Measurements from ENCODE around the gene STEAP3. TPM values are rescaled to one million over a fixed set of nuclear protein-coding genes. Genes with fewer than 3 reads are reported as not detected.

STEAP3 gene
- total RNA-seq, 2 donors from 2014 or later: 4.4 to 7.9 TPM

DNA sequence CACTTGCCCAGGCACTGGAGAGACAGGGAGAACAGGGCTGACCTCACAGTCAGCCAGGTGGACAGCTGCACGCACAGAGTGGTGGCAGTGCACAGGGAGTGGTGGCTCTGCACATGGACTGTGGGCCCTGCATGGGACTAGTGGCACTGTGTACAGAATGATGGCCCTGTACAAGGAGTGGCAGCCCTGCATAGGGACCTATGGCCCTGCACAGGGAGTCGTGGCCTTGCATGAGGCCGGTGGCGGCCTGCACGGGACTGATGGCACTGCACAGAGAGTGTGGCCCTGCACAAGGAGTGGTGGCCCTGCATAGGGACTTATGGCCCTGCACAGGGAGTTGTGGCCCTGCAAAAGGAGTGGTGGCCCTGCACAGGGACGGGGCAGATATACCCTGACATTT lies 19.1 kb upstream of the STEAP3 start:
- H3K9me3 Mint-ChIP-seq: no peaks in the 10 kb centered on the region
- H3K4me3 ChIP-seq (ENCODE audit: low read length): no peak overlapping the region
- H3K27me3 ChIP-seq (ENCODE audit: control insufficient read depth, insufficient read depth, low read length, poor library complexity, severe bottlenecking): no peaks in the 10 kb centered on the region
- WGBS, 2 experiments (ENCODE audit: insufficient coverage in 1 of 2, insufficient read length in 1 of 2): 65 to 83% methylated on average over 3 to 6 of the region's 6 CpGs
- DNase-seq: no peak
- H3K9ac ChIP-seq (ENCODE audit: extremely low read depth, low read length, poor library complexity, severe bottlenecking): no peak overlapping the region
- TF ChIP-seq, protein P1, sequence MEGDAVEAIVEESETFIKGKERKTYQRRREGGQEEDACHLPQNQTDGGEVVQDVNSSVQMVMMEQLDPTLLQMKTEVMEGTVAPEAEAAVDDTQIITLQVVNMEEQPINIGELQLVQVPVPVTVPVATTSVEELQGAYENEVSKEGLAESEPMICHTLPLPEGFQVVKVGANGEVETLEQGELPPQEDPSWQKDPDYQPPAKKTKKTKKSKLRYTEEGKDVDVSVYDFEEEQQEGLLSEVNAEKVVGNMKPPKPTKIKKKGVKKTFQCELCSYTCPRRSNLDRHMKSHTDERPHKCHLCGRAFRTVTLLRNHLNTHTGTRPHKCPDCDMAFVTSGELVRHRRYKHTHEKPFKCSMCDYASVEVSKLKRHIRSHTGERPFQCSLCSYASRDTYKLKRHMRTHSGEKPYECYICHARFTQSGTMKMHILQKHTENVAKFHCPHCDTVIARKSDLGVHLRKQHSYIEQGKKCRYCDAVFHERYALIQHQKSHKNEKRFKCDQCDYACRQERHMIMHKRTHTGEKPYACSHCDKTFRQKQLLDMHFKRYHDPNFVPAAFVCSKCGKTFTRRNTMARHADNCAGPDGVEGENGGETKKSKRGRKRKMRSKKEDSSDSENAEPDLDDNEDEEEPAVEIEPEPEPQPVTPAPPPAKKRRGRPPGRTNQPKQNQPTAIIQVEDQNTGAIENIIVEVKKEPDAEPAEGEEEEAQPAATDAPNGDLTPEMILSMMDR (conservative IDR thresholded peaks at IDR 0.05): no peak
- H3K36me3 Mint-ChIP-seq (ENCODE audit: low read depth): no peaks in the 10 kb centered on the region
- H3K27me3 Mint-ChIP-seq (ENCODE audit: insufficient read depth): peaks cover 7% of the 10 kb centered on the region
- H3K27ac Mint-ChIP-seq: no peak overlapping the region
- H3K4me1 ChIP-seq (ENCODE audit: control insufficient read depth, insufficient read depth, low read length): no peaks in the 10 kb centered on the region
- no peaks in the 10 kb centered on the region for H3K9me3 ChIP-seq (ENCODE audit: control insufficient read depth, low read length)
- H3K36me3 ChIP-seq (ENCODE audit: control insufficient read depth, insufficient read depth, low read length): no peaks in the 10 kb centered on the region
- H3K4me1 Mint-ChIP-seq: no peaks in the 10 kb centered on the region
- H3K4me3 Mint-ChIP-seq: no peak overlapping the region
- H3K27ac ChIP-seq (ENCODE audit: low read depth, low read length): no peak overlapping the region

DNA sequence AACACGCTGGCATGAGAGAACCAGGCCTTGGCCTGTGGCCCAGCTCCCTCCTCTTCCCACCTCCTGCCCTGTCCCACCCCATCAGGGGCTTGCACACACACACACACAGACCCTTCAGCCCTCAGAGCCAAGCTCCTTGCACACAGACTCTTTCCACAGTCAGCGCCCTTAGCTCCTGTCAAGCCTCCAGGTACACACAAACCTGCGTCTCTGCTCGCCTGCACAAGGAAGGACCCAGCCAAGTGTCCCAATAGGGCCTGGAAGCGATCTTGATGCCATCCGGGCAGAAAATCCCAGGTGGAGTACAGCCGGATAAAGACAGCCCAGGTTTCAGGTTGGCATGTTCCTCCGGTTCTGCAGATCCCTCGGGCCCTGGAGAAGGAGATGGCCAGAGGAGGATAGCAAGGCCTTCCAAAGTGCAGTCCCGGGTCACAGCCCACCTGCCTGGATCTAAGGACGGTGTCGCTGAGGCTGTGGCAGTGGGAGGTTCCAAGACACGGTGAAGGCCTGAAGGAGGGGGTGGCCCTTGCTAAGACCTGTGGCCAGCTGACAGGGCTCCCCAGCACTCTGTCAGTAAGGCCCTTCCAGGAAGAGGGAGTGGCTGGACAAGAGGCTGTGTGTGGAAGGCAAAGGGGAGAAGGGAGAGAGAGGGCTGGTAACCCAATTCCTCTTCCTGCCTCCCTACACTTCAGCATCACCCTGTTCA lies 18.5 kb upstream of the STEAP3 start:
- H3K4me1 ChIP-seq (ENCODE audit: control insufficient read depth, insufficient read depth, low read length): no peaks in the 10 kb centered on the region
- no peaks in the 10 kb centered on the region for H3K4me1 Mint-ChIP-seq
- no peaks in the 10 kb centered on the region for H3K36me3 ChIP-seq (ENCODE audit: control insufficient read depth, insufficient read depth, low read length)
- no peaks in the 10 kb centered on the region for H3K9me3 Mint-ChIP-seq
- TF ChIP-seq, protein P1 (conservative IDR thresholded peaks at IDR 0.05): no peak
- WGBS, 2 experiments (ENCODE audit: insufficient coverage in 1 of 2, insufficient read length in 1 of 2): 85 to 86% methylated on average over 10 to 13 of the region's 13 CpGs
- no peaks in the 10 kb centered on the region for H3K9me3 ChIP-seq (ENCODE audit: control insufficient read depth, low read length)
- no peak overlapping the region for H3K27ac ChIP-seq (ENCODE audit: low read depth, low read length)
- H3K9ac ChIP-seq (ENCODE audit: extremely low read depth, low read length, poor library complexity, severe bottlenecking): no peak overlapping the region
- no peak for DNase-seq
- no peak overlapping the region for H3K4me3 Mint-ChIP-seq
- no peaks in the 10 kb centered on the region for H3K36me3 Mint-ChIP-seq (ENCODE audit: low read depth)
- H3K4me3 ChIP-seq (ENCODE audit: low read length): no peak overlapping the region
- peaks cover 7% of the 10 kb centered on the region for H3K27me3 Mint-ChIP-seq (ENCODE audit: insufficient read depth)
- H3K27me3 ChIP-seq (ENCODE audit: control insufficient read depth, insufficient read depth, low read length, poor library complexity, severe bottlenecking): no peaks in the 10 kb centered on the region
- no peak overlapping the region for H3K27ac Mint-ChIP-seq

DNA sequence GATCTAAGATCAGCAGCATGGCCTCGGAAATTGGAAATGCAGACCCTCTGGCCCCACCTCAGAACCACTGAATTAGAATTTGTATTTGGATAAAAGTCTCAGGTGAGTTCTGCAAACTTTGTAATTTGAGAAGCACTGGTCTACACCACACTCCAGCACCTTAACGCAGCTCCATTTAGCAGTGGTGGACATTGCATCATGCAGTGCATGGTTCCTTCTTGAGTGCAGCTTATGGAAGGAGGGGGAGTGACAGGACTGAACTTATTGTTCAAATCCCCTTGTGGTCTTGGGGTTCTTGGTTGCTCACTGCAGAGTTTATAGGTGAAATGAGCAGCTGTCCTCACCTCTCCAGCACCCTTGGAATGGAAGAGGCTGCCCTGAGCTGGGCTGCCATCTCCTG lies 17.4 kb upstream of the STEAP3 start:
- H3K27me3 ChIP-seq (ENCODE audit: control insufficient read depth, insufficient read depth, low read length, poor library complexity, severe bottlenecking): no peaks in the 10 kb centered on the region
- H3K4me1 Mint-ChIP-seq: no peaks in the 10 kb centered on the region
- no peaks in the 10 kb centered on the region for H3K9me3 ChIP-seq (ENCODE audit: control insufficient read depth, low read length)
- no peak overlapping the region for H3K4me3 Mint-ChIP-seq
- H3K9me3 Mint-ChIP-seq: no peaks in the 10 kb centered on the region
- no peaks in the 10 kb centered on the region for H3K36me3 ChIP-seq (ENCODE audit: control insufficient read depth, insufficient read depth, low read length)
- no peak overlapping the region for H3K9ac ChIP-seq (ENCODE audit: extremely low read depth, low read length, poor library complexity, severe bottlenecking)
- H3K36me3 Mint-ChIP-seq (ENCODE audit: low read depth): no peaks in the 10 kb centered on the region
- WGBS, 2 experiments (ENCODE audit: insufficient coverage in 1 of 2, insufficient read length in 1 of 2): 90 to 100% methylated on average over 1 to 2 of the region's 2 CpGs
- H3K27ac Mint-ChIP-seq: no peak overlapping the region
- H3K4me1 ChIP-seq (ENCODE audit: control insufficient read depth, insufficient read depth, low read length): no peaks in the 10 kb centered on the region
- no peak overlapping the region for H3K4me3 ChIP-seq (ENCODE audit: low read length)
- TF ChIP-seq, protein P1 (conservative IDR thresholded peaks at IDR 0.05): no peak
- peaks cover 5% of the 10 kb centered on the region for H3K27me3 Mint-ChIP-seq (ENCODE audit: insufficient read depth)
- H3K27ac ChIP-seq (ENCODE audit: low read depth, low read length): no peak overlapping the region
- DNase-seq: no peak
